Subcutaneous preadipocyte (primary cell): ENCODE data around the gene MEIS3. TPM values are rescaled to one million over a fixed set of nuclear protein-coding genes. Genes with fewer than 3 reads are reported as not detected.

ENCODE experiments used
- total RNA-seq: library from RNA; depleted of rRNA; stranded (reverse); fragments of >200 nt; gene quantifications from 2 replicates; pipeline ENCODE4 v1.2.3, GENCODE V29; 2012

MEIS3 gene
- total RNA-seq = 20.1 and 34.9 TPM in 2 replicates

GRCh38 chr19:47419030-47419783 lies at the start of gene MEIS3:
Gene MEIS3, minus strand, starts transcription at chr19:47419527. Its CDS starts 446 bp downstream, at chr19:47419081.

Other genes starting within 250 kb of the MEIS3 start
- gene BBC3, start 188.3 kb downstream of the MEIS3 start, total RNA-seq = 9.8 and 10.3 TPM in 2 replicates
- 5.3 and 5.5 TPM in 2 replicates for gene CCDC9, start 163.0 kb downstream of the MEIS3 start, total RNA-seq
- 1.2 and 1.5 TPM in 2 replicates for gene INAFM1, start 144.6 kb downstream of the MEIS3 start, total RNA-seq
- gene C5AR1, start 109.7 kb downstream of the MEIS3 start, total RNA-seq = 0.37 TPM in 1 of 2 replicates, not detected in the other
- under 0.01 and 0.20 TPM in 2 replicates for gene C5AR2, start 87.4 kb downstream of the MEIS3 start, total RNA-seq
- gene DHX34, start 70.2 kb downstream of the MEIS3 start, total RNA-seq = 12.9 and 22.7 TPM in 2 replicates
- not detected in 2 replicates for gene SLC8A2, start 52.4 kb upstream of the MEIS3 start, total RNA-seq
- gene KPTN, start 64.7 kb upstream of the MEIS3 start, total RNA-seq = 3.3 and 3.5 TPM in 2 replicates
- 59.4 and 63.6 TPM in 2 replicates for gene NAPA, start 95.5 kb upstream of the MEIS3 start, total RNA-seq
- gene ZNF541, start 153.6 kb upstream of the MEIS3 start, total RNA-seq = under 0.01 TPM in 2 replicates
- gene BICRA, start 189.6 kb upstream of the MEIS3 start, total RNA-seq = 2.9 and 3.1 TPM in 2 replicates